ENCODE data around the gene PRRC2B.

- TF ChIP-seq CTCF (IDR thresholded peaks at IDR 0.05; ENCODE audit: low read depth, low read length, missing input control), result no peak
- TF ChIP-seq JUND (IDR thresholded peaks at IDR 0.05), result no peak
- peak; percentile 45 to 58 for TF ChIP-seq RXRA (IDR thresholded peaks at IDR 0.05)
- TF ChIP-seq REST (IDR thresholded peaks at IDR 0.05), result peak; percentile 72
- TF ChIP-seq HNF4A (conservative IDR thresholded peaks at IDR 0.05), result peak; percentile 95 to 97
- TF ChIP-seq YY1 (IDR thresholded peaks at IDR 0.05), result peak; percentile 73
- peak in 1 of 2 donors; percentile 44 for TF ChIP-seq RAD21 (IDR thresholded peaks at IDR 0.05)
- TF ChIP-seq MAX (IDR thresholded peaks at IDR 0.05), result no peak
- TF ChIP-seq FOXA1 (IDR thresholded peaks at IDR 0.05), result no peak
- TF ChIP-seq SP1 (IDR thresholded peaks at IDR 0.05), result peak; percentile 50
- no peak for TF ChIP-seq FOXA2 (IDR thresholded peaks at IDR 0.05)
- TF ChIP-seq ZBTB33 (IDR thresholded peaks at IDR 0.05), result no peak
Measured at GRCh38 chr9:131529597-131530545, 136.0 kb downstream of the PRRC2B start.

Data from liver (tissue), 3 donors.